ENCODE data around the gene ZFHX2.
"Not testable (repeated sequence)": the region's sequence is repeated elsewhere in the genome, so short reads cannot be mapped to it uniquely, and the experiment has no call there.

Gene ZFHX2

DNA sequence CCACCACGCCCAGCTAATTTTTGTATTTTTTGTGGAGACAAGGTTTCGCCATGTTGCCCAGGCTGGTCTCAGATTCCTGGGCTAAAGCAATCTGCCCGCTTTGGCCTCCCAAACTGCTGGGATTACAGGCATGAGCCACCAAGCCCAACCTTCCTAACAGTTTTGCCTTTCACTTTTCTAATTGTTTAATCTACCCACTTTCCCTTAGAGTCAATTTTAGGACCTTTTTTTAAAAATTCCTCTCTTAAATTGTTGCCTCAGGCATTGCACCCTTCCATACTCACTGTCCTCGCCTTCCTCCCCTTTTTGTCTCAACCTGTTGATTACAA is 11.5 kb downstream of the ZFHX2 start:
- DNase-seq (ENCODE audit: low read depth in 2 of 2) = no peak

- DNase-seq (ENCODE audit: low read depth in 2 of 2) = no peak
These were observed 12.1 kb downstream of the ZFHX2 start for GRCh38 chr14:23539248-23540140.

GRCh38 chr14:23538785-23539184 is 12.8 kb downstream of the ZFHX2 start:
- no peak for DNase-seq (ENCODE audit: low read depth in 2 of 2)

GRCh38 chr14:23538050-23538718 is 13.4 kb downstream of the ZFHX2 start:
- no peak for DNase-seq (ENCODE audit: low read depth in 2 of 2)

DNA sequence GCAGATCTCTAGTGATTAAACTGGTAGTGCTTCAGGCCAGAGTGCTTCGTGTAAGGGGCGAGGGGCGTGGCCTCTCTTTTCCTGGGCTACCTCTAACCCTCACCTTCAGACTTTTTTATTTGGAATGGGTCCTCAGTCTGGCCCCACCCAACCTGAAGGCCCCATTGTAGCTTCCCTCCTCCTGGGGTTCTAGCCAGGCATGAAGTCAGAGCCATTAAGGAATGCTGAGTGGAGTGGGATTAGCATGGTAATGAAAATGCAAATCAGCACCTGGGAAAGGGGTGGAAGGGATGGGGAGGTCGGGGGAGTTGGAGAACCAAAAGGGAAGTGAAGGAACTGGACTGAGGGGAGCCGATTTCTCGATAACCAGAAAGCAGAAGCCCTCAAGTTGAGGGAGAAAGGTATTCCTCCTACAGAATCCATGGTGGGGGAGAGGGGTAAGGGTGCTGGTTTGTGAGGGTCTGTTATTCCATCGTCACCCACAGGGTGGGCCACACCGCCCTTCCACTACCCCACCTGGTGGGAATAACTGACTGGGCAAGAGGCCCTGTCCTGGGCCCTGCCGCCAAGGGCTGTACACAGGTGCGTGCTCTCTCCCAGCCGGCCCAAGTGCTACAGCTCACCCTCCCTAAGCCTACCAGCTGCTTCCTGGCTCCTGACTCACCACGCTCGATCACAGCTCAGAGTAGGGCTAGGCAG is 14.1 kb downstream of the ZFHX2 start:
- no peak for DNase-seq (ENCODE audit: low read depth in 2 of 2)

- not testable (repeated sequence) for DNase-seq (ENCODE audit: low read depth in 2 of 2)
These were observed 14.7 kb downstream of the ZFHX2 start for GRCh38 chr14:23536906-23537305.

DNA sequence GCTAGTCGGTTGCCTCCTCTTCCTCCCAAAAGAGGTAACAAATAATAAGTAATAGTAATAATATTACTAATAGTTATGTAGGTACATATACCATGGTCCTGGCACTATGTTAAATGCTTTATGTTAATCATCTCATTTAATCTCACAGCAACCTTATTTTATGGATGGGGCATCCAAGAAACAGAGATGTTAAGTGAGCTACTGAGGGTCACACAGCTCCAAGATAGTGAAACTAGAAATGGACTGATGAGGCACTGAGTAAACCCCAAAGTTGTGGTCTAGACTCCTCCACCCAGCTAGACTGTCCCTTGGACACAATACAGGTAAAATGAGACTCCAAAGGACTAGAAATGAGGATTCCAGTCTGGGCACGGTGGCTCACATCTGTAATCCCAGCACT is 15.1 kb downstream of the ZFHX2 start:
- DNase-seq (ENCODE audit: low read depth in 2 of 2) = no peak

DNA sequence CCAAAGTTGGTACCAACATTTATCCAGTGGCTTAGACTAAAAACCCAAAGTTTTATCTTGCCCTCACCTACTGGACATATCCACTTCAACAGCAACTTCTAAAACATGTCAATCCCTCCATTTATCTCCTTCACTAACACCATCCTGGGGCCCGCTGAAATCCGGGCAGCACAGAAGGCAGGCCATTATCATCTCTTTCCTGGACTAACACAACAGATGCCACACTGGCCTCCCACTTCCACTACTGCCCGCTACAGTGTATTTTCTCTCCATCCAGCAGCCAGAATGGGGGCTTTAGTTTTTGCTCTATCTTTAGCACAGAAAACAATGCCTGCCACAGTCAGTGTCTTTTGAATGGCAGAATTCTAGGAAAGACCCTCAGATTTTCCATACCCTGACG is 15.6 kb downstream of the ZFHX2 start:
- no peak for DNase-seq (ENCODE audit: low read depth in 2 of 2)

GRCh38 chr14:23533652-23534435 is 17.7 kb downstream of the ZFHX2 start:
- no peak for DNase-seq (ENCODE audit: low read depth in 2 of 2)

- no peak for DNase-seq (ENCODE audit: low read depth in 2 of 2)
These were observed 18.9 kb downstream of the ZFHX2 start for GRCh38 chr14:23532658-23533057.

GRCh38 chr14:23531391-23531790 is 20.2 kb downstream of the ZFHX2 start:
- no peak for DNase-seq (ENCODE audit: low read depth in 2 of 2)

- no peak for DNase-seq (ENCODE audit: low read depth in 2 of 2)
These were observed 21.1 kb downstream of the ZFHX2 start for GRCh38 chr14:23530375-23531055.

DNA sequence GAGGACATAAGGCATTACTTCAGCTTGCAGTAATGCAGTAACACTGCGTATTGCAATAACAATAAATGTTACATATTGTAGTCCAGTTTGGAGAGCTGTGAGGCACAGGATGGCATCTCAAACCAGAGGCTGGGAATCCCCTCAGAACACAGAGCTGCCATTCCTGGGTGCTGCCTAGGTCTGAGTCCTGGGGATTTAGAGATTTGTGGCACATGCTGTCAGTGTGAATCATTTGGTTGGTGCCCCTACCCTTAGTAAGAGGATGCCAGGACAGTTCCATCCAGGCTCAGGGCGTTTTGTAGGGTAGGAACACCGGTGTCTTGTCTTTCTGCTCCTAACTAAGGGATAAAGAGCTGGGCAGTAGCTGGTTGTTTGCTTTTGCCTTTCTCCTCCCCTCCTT is 22.5 kb downstream of the ZFHX2 start:
- DNase-seq (ENCODE audit: low read depth in 2 of 2) = no peak

DNA sequence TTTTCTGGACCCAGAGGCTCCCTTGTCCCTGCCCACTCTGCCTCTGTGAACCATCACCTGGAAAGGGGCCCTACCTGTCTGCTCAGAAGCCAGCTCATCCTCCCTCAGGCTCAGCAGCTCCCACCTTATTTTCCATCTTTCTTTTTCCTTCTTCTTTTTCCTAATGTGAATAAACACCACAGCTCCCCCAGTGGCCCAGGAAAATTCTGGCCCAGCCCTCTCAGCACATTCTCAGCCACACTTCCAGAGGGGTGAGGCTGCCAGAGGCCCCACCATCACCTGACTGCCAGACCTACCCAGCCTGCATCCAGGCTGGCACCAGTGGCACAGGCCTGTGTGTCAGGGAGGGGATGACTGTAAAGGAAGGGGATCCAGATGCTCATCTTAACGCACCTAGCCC is 23.0 kb downstream of the ZFHX2 start:
- DNase-seq (ENCODE audit: low read depth in 2 of 2) = no peak

- DNase-seq (ENCODE audit: low read depth in 2 of 2) = no peak
These were observed 26.0 kb downstream of the ZFHX2 start for GRCh38 chr14:23525611-23526010.

DNA sequence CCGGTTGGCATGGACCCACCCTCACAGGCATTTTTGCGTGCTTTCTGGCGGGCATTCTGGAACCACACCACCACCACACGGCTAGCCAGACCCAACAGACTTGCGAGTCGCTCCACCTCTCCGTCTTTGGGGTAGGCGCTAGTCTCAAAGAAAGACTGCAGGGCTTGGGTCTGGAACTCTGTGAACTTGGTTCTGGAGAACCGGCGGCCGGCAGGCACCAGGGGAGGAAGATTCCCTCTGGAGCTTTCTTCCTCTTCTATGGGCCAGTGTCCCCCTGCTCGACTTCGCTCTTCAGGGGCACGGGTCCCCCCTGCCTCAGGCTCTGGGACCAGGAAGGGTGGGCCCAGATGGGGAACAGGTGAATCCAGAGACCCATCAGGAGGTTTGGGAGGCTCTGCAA is 26.6 kb downstream of the ZFHX2 start:
- no peak for DNase-seq (ENCODE audit: low read depth in 2 of 2)

DNA sequence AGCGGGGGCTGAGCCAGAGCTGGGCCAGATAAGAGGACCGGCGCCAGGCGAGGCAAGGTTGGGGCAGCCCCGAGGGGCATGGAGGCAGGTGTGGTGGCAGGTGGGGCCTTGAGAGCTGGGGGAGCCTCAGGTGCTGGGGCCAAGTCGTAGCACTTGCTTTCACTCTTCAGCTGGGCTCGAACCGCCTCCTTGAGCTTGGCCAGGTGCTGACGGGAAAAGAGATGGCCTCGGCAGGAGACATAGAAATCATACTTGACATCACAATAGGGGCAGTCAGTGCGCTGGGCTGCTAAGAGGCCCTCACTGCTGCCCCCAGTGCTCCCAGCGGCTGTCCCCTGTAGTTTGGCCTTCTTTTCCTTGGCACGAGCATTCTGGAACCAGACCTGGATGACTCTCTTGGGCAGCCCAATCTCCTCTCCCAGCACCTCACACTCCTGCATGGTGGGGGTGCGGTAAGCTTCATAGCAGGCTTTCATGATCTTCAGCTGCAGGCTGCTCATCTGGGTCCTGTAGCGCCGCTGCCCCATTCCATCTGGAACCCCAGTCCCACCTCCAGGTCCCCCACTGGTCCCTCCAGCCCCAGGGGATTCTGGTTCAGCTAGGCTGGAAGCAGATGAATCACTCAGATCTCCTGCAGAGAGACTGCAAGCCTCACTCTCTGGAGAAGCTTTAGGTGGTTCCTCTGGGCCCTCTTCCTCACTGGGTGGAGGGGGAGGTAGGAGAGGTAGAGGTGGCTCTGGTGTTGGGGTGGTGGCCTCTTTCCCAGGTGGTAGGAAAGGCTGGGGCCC is 28.1 kb downstream of the ZFHX2 start:
- DNase-seq (ENCODE audit: low read depth in 2 of 2) = no peak

DNA sequence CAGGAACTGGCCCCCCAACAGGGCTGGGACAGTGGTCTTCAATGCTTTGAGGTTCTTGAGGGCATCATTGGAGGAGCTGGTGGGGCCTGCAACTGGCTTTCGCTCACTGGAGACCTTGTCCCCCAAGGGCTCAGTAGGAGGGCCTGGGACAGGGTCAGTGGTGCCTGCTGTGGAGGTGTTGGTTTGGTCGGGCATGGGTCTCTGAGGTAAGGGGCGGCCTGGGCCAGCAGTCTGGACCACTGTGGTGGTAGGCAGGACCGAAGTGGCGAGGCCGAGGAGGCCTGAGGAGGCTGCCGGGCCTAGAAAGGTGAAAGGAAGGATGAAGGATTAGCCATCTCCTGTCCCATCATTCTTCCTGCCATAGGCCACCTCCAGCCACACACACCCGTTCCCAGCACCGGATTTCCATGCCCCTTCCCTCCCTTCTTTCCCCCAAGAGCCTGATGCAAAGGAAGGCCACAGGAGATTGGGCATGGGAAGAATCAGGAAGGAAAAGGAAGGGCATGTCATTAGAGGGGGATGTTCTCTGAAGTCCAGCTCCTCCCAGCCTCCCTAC is 28.8 kb downstream of the ZFHX2 start:
- no peak for DNase-seq (ENCODE audit: low read depth in 2 of 2)

DNA sequence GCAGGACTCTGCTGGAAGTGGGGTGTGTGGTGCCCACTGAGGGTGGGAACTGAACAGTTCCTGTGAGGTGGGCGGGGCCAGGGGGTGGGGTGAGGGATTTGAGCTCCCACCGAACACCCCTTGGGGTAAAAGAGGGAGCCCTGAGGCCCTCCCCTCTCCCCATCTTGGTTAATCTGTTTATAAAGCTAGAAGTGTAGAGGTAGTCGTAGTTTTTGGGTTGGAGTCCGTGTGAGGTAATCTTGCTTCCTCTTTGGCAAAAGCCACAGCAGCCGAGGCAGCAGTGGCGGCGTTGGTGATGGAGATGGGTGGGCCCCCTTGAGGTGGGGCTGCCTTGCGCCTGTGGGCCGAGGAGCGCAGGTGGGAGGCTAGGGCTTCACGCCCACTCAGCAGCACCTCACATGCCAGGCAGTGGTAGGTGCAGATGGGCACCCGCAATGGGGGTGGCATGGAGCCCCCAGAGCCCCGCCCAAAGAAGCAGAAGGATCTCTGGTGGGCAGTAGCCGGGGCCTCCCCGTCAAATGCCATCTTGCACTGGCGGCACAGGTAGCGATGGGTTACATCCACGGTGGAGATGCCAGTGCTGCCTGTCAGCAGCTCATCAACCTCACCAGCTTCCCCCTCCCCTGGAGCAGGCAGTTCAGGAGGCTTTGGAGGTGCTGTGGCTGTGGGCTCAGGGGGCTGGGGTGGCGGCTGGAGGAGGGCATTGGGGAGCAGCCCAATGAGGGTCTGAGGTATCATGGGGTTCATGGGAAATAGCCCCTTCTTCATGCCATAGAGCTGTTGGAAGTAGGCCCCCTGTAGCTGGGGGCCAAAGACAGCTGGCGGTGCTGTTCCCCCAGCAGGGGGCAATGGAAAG is 29.6 kb downstream of the ZFHX2 start:
- no peak for DNase-seq (ENCODE audit: low read depth in 2 of 2)
